ENCODE measurements around the gene TBX3.

DNA sequence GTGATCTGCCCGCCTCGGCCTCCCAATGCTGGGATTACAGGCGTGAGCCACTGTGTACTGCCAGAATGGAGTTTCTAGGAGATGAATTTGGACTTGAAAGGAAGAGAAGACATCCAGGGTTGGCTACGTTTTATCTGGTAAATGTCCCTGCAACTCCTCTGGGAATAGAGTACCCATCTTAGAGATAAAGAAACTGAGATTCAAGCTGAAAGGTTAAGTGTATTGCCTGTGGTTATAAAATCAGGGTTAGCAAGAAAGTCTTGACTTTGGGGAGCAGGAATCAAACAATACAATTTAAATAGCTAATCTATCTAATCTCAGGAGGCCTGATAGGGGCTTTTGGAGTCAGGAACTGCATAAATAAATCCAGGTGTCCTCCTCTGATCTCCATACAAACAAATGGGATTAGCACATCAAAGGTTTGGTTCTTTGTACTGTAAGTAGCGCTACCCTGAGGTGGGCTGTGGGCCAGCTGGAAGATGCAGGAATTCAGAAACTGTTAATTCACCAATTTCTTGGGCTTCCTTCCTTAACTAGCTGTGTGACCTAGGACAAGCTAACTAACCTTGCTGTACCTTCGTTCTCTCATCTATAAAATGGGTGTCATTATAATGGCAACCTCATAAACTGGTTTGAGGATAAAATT lies 45.1 kb downstream of the TBX3 start:
- TF ChIP-seq, protein P1, sequence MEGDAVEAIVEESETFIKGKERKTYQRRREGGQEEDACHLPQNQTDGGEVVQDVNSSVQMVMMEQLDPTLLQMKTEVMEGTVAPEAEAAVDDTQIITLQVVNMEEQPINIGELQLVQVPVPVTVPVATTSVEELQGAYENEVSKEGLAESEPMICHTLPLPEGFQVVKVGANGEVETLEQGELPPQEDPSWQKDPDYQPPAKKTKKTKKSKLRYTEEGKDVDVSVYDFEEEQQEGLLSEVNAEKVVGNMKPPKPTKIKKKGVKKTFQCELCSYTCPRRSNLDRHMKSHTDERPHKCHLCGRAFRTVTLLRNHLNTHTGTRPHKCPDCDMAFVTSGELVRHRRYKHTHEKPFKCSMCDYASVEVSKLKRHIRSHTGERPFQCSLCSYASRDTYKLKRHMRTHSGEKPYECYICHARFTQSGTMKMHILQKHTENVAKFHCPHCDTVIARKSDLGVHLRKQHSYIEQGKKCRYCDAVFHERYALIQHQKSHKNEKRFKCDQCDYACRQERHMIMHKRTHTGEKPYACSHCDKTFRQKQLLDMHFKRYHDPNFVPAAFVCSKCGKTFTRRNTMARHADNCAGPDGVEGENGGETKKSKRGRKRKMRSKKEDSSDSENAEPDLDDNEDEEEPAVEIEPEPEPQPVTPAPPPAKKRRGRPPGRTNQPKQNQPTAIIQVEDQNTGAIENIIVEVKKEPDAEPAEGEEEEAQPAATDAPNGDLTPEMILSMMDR (conservative IDR thresholded peaks at IDR 0.05; ENCODE audit: low read length): no peak
- TF ChIP-seq EZH2phosphoT487 (IDR thresholded peaks at IDR 0.05; ENCODE audit: borderline replicate concordance, low read depth, low read length): no peak

Measured in OCI-LY7 (cell line).